GM12878 (cell line): ENCODE measurements around the gene SVOP. TPM values are rescaled to one million over a fixed set of nuclear protein-coding genes. Genes with fewer than 3 reads are reported as not detected.

Experiments used
- ATAC-seq: fragments of 200-7000 bp; cut with Tn5 transposase; 3 replicates; pipeline ENCODE4 v1.9.1; 2020; ENCODE audit warnings: mild to moderate bottlenecking, moderate library complexity
- BruUV-seq: library from RNA; stranded (reverse); fragments of 400-500 nt; replicated peaks from 2 replicates; lab custom pipeline; 2021; lab: Mats Ljungman, UMichigan
- CTCF ChIA-PET: fragments of 300-600 bp; sonication (Branson Sonifier 250); formaldehyde crosslinking; extraction: SDS; loops from one replicate; lab custom pipeline; 2021; ENCODE audit warnings: inconsistent platforms; lab: Yijun Ruan, JAX
- POLR2A ChIA-PET: fragments of 350-600 bp; formaldehyde crosslinking; extraction: SDS; loops from one replicate; lab custom pipeline; 2021; ENCODE audit warnings: inconsistent platforms; lab: Charles Lee
- RAD21 ChIA-PET: fragments of 300-600 bp; sonication (Branson Sonifier 250); formaldehyde crosslinking; loops from one replicate; lab custom pipeline; 2023; ENCODE audit warnings: antibody characterized with exemption; ENCODE audit not compliant: unreplicated experiment; lab: Charles Lee
- SMC1A ChIA-PET: fragments of 300-600 bp; sonication (Branson Sonifier 250); formaldehyde crosslinking; loops from one replicate; lab custom pipeline; 2023; ENCODE audit not compliant: unreplicated experiment, uncharacterized antibody; lab: Charles Lee
- DNase-seq: peaks from one replicate; pipeline ENCODE4 v3.0.0-alpha.2; 2011; ENCODE audit warnings: low read depth, low spot score
- FAIRE-seq: peaks from 3 replicates; lab custom pipeline; 2011; peaks lifted over from hg19 to GRCh38; lab: Jason Lieb, UNC
- H2AFZ ChIP-seq: 2 replicates; pipeline ENCODE4 v1.6.0; 2011; ENCODE audit warnings: low read depth, low read length, control low read depth; ENCODE audit not compliant: control insufficient read depth
- H3K27ac ChIP-seq: 2 replicates; pipeline ENCODE4 v1.5.1; 2011; ENCODE audit warnings: control low read depth; ENCODE audit not compliant: control insufficient read depth, insufficient read depth
- H3K27me3 ChIP-seq, 2 experiments: replicated peaks in 1 of 2; 2 replicates each; pipeline versions ENCODE4 v1.6.0 to v1.6.1; 2011; ENCODE audit warnings: low read length in 1 of 2; ENCODE audit not compliant: control insufficient read depth in 2 of 2, insufficient read depth in 2 of 2
- H3K36me3 ChIP-seq, 2 experiments: 2 replicates each; pipeline ENCODE4 v1.5.1; 2011; ENCODE audit warnings: low read length in 1 of 2; ENCODE audit not compliant: control insufficient read depth in 2 of 2, insufficient read depth in 2 of 2
- H3K4me1 ChIP-seq: 2 replicates; pipeline ENCODE4 v1.6.1; 2011; ENCODE audit warnings: mild to moderate bottlenecking, low read length, moderate library complexity, mixed read lengths; ENCODE audit not compliant: control insufficient read depth, insufficient read depth
- H3K4me2 ChIP-seq: 2 replicates; pipeline ENCODE4 v1.6.0; 2011; ENCODE audit warnings: control low read depth; ENCODE audit not compliant: control insufficient read depth, insufficient read depth
- H3K4me3 ChIP-seq: fragments of 200-600 bp; sonication (generic); 2 replicates; pipeline ENCODE4 v1.5.1; 2016
- H3K79me2 ChIP-seq: 2 replicates; pipeline ENCODE4 v1.6.0; 2011; ENCODE audit warnings: low read length; ENCODE audit not compliant: control insufficient read depth, insufficient read depth
- H3K9ac ChIP-seq: 2 replicates; pipeline ENCODE4 v1.8.0; 2011; ENCODE audit warnings: low read length, control low read depth, mixed read lengths; ENCODE audit not compliant: control insufficient read depth, insufficient read depth
- H3K9me3 ChIP-seq: replicated peaks from 3 replicates; pipeline ENCODE4 v1.5.1; 2011; ENCODE audit warnings: mild to moderate bottlenecking, low read length; ENCODE audit not compliant: control insufficient read depth, insufficient read depth
- H4K20me1 ChIP-seq: 2 replicates; pipeline ENCODE4 v1.6.0; 2011; ENCODE audit not compliant: control insufficient read depth, insufficient read depth
- ATF3 ChIP-seq: IDR thresholded peaks from 2 replicates; pipeline ENCODE4 v1.6.1; 2011; ENCODE audit warnings: low read depth, mild to moderate bottlenecking, low read length, moderate library complexity, borderline replicate concordance; ENCODE audit errors: extremely low read depth
- EED ChIP-seq: sonication (generic); IDR thresholded peaks from 2 replicates; pipeline ENCODE4 v1.6.1; 2016; ENCODE audit warnings: antibody characterized with exemption, low read depth
- ETV6 ChIP-seq, 2 experiments: fragments of 450-650 bp in 1 of 2; IDR thresholded peaks in 1 of 2; conservative IDR thresholded peaks in 1 of 2; 2 replicates each; pipeline ENCODE4 v1.6.1; 2014; ENCODE audit warnings: antibody characterized with exemption in 1 of 2, borderline replicate concordance in 1 of 2, low read depth in 1 of 2, mild to moderate bottlenecking in 1 of 2, moderate library complexity in 1 of 2
- GABPA ChIP-seq: IDR thresholded peaks from 2 replicates; pipeline ENCODE4 v1.6.1; 2014; ENCODE audit warnings: antibody characterized with exemption, low read depth, mild to moderate bottlenecking, inconsistent platforms
- MLLT1 ChIP-seq: fragments of 450-650 bp; IDR thresholded peaks from 2 replicates; pipeline ENCODE4 v1.6.1; 2016; ENCODE audit warnings: mild to moderate bottlenecking
- NBN ChIP-seq: fragments of 450-650 bp; IDR thresholded peaks from 2 replicates; pipeline ENCODE4 v1.6.1; 2016
- POLR2A ChIP-seq: IDR thresholded peaks from 2 replicates; pipeline ENCODE4 v1.6.1; 2011; ENCODE audit warnings: low read depth, mild to moderate bottlenecking, low read length
- POLR2AphosphoS5 ChIP-seq: IDR thresholded peaks from 2 replicates; pipeline ENCODE4 v1.6.1; 2011; ENCODE audit warnings: mild to moderate bottlenecking, low read length, inconsistent platforms
- RB1 ChIP-seq: fragments of 450-650 bp; formaldehyde crosslinking; IDR thresholded peaks from 2 replicates; pipeline ENCODE4 v1.6.1; 2017; ENCODE audit warnings: mild to moderate bottlenecking, borderline replicate concordance
- SKIL ChIP-seq: fragments of 450-650 bp; IDR thresholded peaks from 2 replicates; pipeline ENCODE4 v1.6.1; 2017; ENCODE audit warnings: mild to moderate bottlenecking, low read depth, inconsistent platforms; ENCODE audit not compliant: poor library complexity, severe bottlenecking
- SMAD5 ChIP-seq: IDR thresholded peaks from 2 replicates; pipeline ENCODE4 v1.6.1; 2016; ENCODE audit warnings: antibody characterized with exemption, low read depth
- USF1 ChIP-seq: IDR thresholded peaks from 2 replicates; pipeline ENCODE4 v1.6.1; 2011; ENCODE audit warnings: borderline replicate concordance, low read depth, mild to moderate bottlenecking, moderate library complexity, mixed read lengths, low read length; ENCODE audit not compliant: insufficient read depth; ENCODE audit errors: extremely low read length
- ZNF217 ChIP-seq: fragments of 450-650 bp; IDR thresholded peaks from 2 replicates; pipeline ENCODE4 v1.6.1; 2017; ENCODE audit warnings: antibody characterized with exemption, mild to moderate bottlenecking
- WGBS: methylation state at CpG from one replicate; pipeline ENCODE4 v1.1.6; 2016; ENCODE audit warnings: low lambda C conversion rate; ENCODE audit not compliant: insufficient replicate concordance, insufficient coverage; ENCODE audit errors: missing lambda C conversion rate; 5-methylcytosine and 5-hydroxymethylcytosine counted together
- in situ Hi-C: fragments of 300-500 bp; cut with MboI; formaldehyde crosslinking; loops from 9 replicates; pipeline ENCODE4 v1.14.3; 2018; ENCODE audit warnings: mixed read lengths
- intact Hi-C: fragments of 100-400 bp; cut with micrococcal nuclease; formaldehyde crosslinking; loops from one replicate; pipeline ENCODE4 v1.14.2; 2022; ENCODE audit not compliant: unreplicated experiment
- polyA plus RNA-seq, 11 experiments: library from polyadenylated mRNA; depleted of rRNA in 4 of 11; unstranded in 6 of 11; stranded (reverse) in 5 of 11; fragments of >200 nt; fragmentation: Nextera tagmentation in 4 of 11; fragmentation: Illumina TruSeq in 1 of 11; extraction: Ambion mirVana in 4 of 11; extraction: Trizol in 1 of 11; gene quantifications; 1 replicate in 1 of 11; 2 replicates in 10 of 11; pipeline versions ENCODE4 v1.2.1 to v1.2.3, GENCODE V29; 2011 to 2016; ENCODE audit warnings: inconsistent platforms in 2 of 11, missing spikeins in 2 of 11, low read depth in 1 of 11
- total RNA-seq, 4 experiments: library from RNA; depleted of rRNA in 3 of 4; stranded (reverse); fragments of >200 nt in 3 of 4; fragmentation: Illumina TruSeq in 1 of 4; extraction: Trizol in 1 of 4; gene quantifications; 2 replicates each; pipeline versions ENCODE4 v1.2.1 to v1.2.3, GENCODE V29; 2013 to 2021

SVOP gene
- total and polyA plus RNA-seq, 10 of the 15 experiments (the other 5 are each of a cell fraction or from before 2014, with no cell fraction given) = under 0.01 TPM; not detected in 9

- H3K4me3 ChIP-seq = peak overlapping the region; percentile 78
- H3K36me3 ChIP-seq = no peaks in the 10 kb centered on the region
- H2AFZ ChIP-seq = peak overlapping the region; percentile 42
- ChIA-PET RAD21 (interaction anchor here (0.7 to 4.7 kb wide), 8 partner anchors 8 to 241 kb away, joined by 3 to 18 read pairs (median 7); no protein-coding TSS in a partner anchor), POLR2A (interaction anchor here (0.6 to 5.6 kb wide), 9 partner anchors 7 to 1575 kb away, joined by 3 to 30 read pairs (median 3); no protein-coding TSS in a partner anchor), SMC1A (interaction anchor here (0.9 to 2.3 kb wide), 14 partner anchors 9 to 289 kb away, joined by 3 to 9 read pairs (median 4); partner anchors contain the start of gene ALKBH2), CTCF (interaction anchor here (0.6 to 1.9 kb wide), 16 partner anchors 9 to 288 kb away, joined by 3 to 7 read pairs (median 4); no protein-coding TSS in a partner anchor)
- ATAC-seq (no peak), FAIRE-seq (no peak), DNase-seq (no peak)
- in situ Hi-C loops (no loop called here), intact Hi-C loops (no loop called here)
- no peaks in the 10 kb centered on the region for H4K20me1 ChIP-seq
- H3K4me2 ChIP-seq = peak overlapping the region; percentile 97
- TF ChIP-seq SKIL = no peak
- 0 out of 2 replicates have a peak, but pooled peaks have one; percentile 8 for TF ChIP-seq NBN
- TF ChIP-seq ZNF217 = no peak
- TF ChIP-seq MLLT1 = 0 out of 2 replicates have a peak, but pooled peaks have one; percentile 5
- TF ChIP-seq POLR2AphosphoS5 = 0 out of 2 replicates have a peak, but pooled peaks have one; percentile 5
- no peak for TF ChIP-seq USF1
- no peak for TF ChIP-seq ATF3
- no peak for TF ChIP-seq RB1
- TF ChIP-seq SMAD5 = no peak
- TF ChIP-seq GABPA = no peak
- no peak for TF ChIP-seq ETV6 (conservative IDR thresholded peaks at IDR 0.05 in 1 of 2, IDR thresholded peaks at IDR 0.05 in 1 of 2; ENCODE audit: borderline replicate concordance in 1 of 2, low read depth in 1 of 2)
- 0 out of 2 replicates have a peak, but pooled peaks have one; percentile 21 for TF ChIP-seq POLR2A
- TF ChIP-seq EED = peak; percentile 40; the same call in 1 of the 2 replicates
- H3K4me1 ChIP-seq = peaks cover 51% of the 10 kb centered on the region
- no peaks in the 10 kb centered on the region for H3K27me3 ChIP-seq
- 6% methylated on average over 18 of the region's 18 CpGs for WGBS
- BruUV-seq = TSS peak; percentile 72
- H3K9ac ChIP-seq = peak overlapping the region; percentile 81
- peak overlapping the region; percentile 78 for H3K27ac ChIP-seq
- H3K79me2 ChIP-seq = peaks cover 42% of the 10 kb centered on the region
- no peaks in the 10 kb centered on the region; the same call in 2 of the 3 replicates for H3K9me3 ChIP-seq
Measured at GRCh38 chr12:108858311-108859074, 162.4 kb downstream of the SVOP start.
